IPS DF 19.7 (cell line): ENCODE results near the gene STS.
"Not testable (repeated sequence)": the region's sequence is repeated elsewhere in the genome, so short reads cannot be mapped to it uniquely, and the experiment has no call there.

Experiments
- DNase-seq: peaks from one replicate; pipeline ENCODE4 v3.0.0-alpha.2; 2013; ENCODE audit warnings: low read depth, low spot score

STS gene

DNA sequence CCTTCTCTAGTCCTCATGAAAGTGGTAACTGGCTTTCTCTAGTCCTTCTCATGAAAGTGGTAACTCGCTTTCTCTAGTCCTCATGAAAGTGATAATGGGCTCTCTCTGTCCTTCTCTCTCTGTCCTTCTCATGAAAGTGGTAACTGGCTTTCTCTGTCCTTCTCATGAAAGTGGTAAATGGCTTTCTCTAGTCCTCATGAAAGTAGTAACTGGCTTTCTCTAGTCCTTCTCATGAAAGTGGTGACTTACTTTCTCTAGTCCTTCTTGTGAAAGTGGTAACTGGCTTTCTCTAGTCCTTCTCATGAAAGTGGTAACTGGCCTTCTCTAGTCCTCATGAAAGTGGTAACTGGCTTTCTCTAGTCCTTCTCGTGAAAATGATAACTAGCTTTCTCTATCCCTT lies 31.3 kb downstream of the STS start:
- not testable (repeated sequence) for DNase-seq

DNA sequence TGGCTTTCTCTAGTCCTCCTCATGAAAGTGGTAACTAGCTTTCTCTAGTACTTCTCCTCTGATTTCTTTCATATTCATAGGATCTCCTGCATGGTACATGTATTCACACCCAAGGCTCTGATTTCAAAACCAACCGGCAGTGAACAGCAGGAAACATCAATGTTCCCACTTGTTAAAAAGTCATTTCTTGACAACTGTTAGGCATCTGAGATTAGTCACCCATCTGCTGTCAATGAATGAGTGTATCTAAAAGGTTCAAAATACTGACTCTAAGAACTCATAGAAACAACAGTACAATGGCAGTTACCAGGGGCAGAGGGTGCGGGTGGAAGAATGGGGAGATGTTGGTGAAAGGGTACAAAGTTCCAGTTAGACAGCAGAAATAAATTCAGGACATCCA lies 31.9 kb downstream of the STS start:
- DNase-seq, result no peak

DNA sequence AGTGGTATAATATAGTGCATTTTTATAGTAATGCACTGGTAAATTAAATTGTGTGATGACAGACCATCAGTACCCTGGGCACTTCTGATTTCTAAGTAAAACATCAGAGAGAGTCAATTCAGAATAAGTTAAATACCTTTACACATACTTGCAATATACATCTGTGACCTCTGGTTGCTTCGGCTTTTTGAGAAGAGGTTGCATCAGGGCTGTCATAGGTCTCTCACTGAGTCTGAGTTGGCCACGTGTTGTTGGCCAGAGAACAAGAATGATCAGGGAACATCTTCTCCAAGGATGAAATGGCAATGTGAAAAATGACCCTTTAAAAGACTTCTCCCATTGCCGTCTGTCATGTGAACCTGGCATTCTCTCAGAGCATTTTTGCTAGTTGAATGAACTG lies 37.3 kb downstream of the STS start:
- DNase-seq, result no peak

DNA sequence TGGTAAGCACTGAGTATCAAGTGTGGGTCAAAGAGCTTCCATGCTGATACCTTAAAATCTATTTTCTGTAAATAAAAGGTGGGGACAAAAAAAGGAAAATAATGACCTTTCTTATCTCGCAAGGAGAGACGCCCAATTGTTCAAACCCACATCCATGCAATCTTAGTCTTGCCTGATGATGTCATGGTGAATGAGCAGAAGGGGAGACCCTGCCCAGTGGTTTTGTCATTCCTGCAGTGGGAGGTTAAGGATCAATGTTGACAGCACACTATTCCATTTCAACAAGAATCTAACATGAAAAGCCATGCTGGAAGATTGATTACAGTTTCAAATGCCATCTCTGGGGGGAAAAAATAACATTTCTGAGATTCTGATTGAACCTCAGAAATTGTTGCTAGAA lies 41.2 kb downstream of the STS start:
- no peak for DNase-seq

DNA sequence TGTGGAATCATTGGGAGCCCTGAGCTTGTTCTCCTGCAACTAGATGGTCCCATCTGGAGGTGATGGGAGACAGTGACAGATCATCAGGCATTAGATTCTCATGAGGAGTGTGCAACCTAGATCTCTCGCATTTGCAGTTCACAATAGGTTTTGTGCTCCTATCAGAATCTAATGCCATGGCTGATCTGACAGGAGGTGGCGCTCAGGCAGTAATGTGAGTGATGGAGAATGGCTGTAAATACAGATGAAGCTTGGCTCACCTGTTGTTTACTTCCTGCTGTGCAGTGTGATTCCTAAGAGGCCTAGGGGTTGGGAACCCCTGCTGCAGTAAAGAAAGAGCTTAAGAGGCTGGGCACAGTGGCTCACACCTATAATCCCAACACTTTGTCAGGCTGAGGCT lies 42.6 kb downstream of the STS start:
- no peak for DNase-seq

DNA sequence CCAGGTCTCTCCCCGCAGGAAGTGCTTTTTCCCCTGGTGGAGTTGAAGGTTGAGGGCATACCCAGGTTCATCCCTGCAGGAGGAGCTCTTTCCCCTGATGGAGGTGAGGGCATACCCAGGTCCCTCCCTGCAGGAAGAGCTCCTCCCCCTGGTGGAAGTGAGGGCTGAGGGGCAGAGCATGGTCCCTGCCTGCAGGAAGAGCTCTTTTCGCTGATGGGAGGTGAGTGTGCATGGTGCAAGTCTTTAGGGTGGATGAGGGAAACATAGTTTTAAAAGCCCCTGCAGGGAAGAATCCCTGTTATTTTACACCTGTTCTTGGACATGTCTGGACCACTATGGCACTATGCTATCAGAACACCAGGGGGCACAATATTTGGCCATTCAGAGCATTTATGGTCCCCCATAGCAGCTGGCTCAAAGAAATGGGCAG lies 44.2 kb downstream of the STS start:
- peak; percentile 20 for DNase-seq

DNA sequence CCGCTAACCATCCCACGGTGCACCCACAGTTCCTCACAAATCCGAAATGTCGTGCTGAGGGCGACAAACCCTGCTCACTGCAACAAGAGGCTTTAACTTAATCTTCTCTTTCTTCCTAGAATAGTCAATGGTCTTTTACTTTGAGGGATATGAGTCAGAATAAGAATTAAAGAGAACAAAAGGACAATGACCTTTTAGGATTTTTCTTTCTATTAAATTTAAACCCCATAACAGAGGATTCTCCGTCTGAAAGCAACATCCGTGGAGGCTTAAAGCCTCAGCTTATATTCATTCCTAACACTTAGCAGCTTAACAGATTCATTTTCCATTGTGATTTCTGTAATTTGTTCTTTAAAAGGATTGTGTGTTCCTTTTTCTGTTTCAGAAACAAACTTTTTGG lies 45.4 kb downstream of the STS start:
- no peak for DNase-seq

DNA sequence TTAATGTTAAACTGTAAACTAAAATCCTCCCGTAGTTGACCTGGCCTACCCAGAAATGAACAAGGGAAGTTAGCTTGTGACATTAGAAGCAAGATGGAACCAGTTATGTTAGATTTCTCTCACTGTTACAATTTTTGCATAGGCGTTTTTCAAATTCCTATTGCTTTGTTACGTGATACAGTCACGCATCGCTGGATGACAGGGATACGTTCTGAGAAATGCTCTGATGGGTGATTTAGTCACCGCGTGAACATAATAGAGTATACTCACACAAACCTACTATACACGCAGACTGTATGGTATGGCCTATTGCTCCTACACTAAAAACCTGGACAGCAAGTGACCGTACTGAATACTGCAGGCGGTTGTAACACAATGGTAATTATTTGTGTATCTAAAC lies 47.1 kb downstream of the STS start:
- no peak for DNase-seq
